Activated T-cell treated with anti-CD3 and anti-CD28 coated beads, Interleukin-2, amount 50 U/mL, for 1 hour (primary cell): ENCODE measurements around the gene CACNB4.

Experiments
- DNase-seq: peaks from one replicate; pipeline ENCODE4 v3.0.0-alpha.2; 2020

Gene CACNB4

GRCh38 chr2:152086231-152086630 lies 12.6 kb downstream of the CACNB4 start:
- DNase-seq: no peak

- no peak for DNase-seq
These were observed 14.8 kb downstream of the CACNB4 start for GRCh38 chr2:152084076-152084475.

- DNase-seq: no peak
These were observed 15.5 kb downstream of the CACNB4 start for GRCh38 chr2:152083202-152083875.

GRCh38 chr2:152078662-152079061 lies 20.2 kb downstream of the CACNB4 start:
- no peak for DNase-seq

- DNase-seq: no peak
These were observed 20.8 kb downstream of the CACNB4 start for GRCh38 chr2:152078023-152078422.

GRCh38 chr2:152075461-152076050 lies 23.3 kb downstream of the CACNB4 start:
- DNase-seq: no peak

- DNase-seq: no peak
These were observed 26.8 kb downstream of the CACNB4 start for GRCh38 chr2:152072011-152072410.

- no peak for DNase-seq
These were observed 27.3 kb downstream of the CACNB4 start for GRCh38 chr2:152071518-152071917.

- DNase-seq: no peak
These were observed 27.8 kb downstream of the CACNB4 start for GRCh38 chr2:152071092-152071491.

GRCh38 chr2:152068226-152068625 lies 30.6 kb downstream of the CACNB4 start:
- no peak for DNase-seq

- DNase-seq: no peak
These were observed 31.0 kb downstream of the CACNB4 start for GRCh38 chr2:152067823-152068222.

GRCh38 chr2:152065945-152066344 lies 32.9 kb downstream of the CACNB4 start:
- DNase-seq: no peak

- no peak for DNase-seq
These were observed 34.8 kb downstream of the CACNB4 start for GRCh38 chr2:152064001-152064400.

- no peak for DNase-seq
These were observed 35.4 kb downstream of the CACNB4 start for GRCh38 chr2:152063325-152063924.

- no peak for DNase-seq
These were observed 36.4 kb downstream of the CACNB4 start for GRCh38 chr2:152062125-152063091.

GRCh38 chr2:152061383-152061782 lies 37.5 kb downstream of the CACNB4 start:
- DNase-seq: no peak

GRCh38 chr2:152058655-152059054 lies 40.2 kb downstream of the CACNB4 start:
- no peak for DNase-seq

GRCh38 chr2:152056418-152056817 lies 42.4 kb downstream of the CACNB4 start:
- DNase-seq: no peak

GRCh38 chr2:152055366-152056108 lies 43.3 kb downstream of the CACNB4 start:
- no peak for DNase-seq

GRCh38 chr2:152054593-152054992 lies 44.3 kb downstream of the CACNB4 start:
- DNase-seq: no peak

GRCh38 chr2:152051436-152051835 lies 47.4 kb downstream of the CACNB4 start:
- no peak for DNase-seq

GRCh38 chr2:152050915-152051314 lies 47.9 kb downstream of the CACNB4 start:
- no peak for DNase-seq

- no peak for DNase-seq
These were observed 48.5 kb downstream of the CACNB4 start for GRCh38 chr2:152050341-152050740.
